Measurements from ENCODE around the gene SNCB.
A peak's percentile ranks its signal among the peaks of the same experiment; 100 is the strongest.

SNCB gene

GRCh38 chr5:176661676-176662075 is 31.3 kb upstream of the SNCB start:
- no peak overlapping the region for H3K4me3 ChIP-seq (ENCODE audit: low read depth, low read length)

DNA sequence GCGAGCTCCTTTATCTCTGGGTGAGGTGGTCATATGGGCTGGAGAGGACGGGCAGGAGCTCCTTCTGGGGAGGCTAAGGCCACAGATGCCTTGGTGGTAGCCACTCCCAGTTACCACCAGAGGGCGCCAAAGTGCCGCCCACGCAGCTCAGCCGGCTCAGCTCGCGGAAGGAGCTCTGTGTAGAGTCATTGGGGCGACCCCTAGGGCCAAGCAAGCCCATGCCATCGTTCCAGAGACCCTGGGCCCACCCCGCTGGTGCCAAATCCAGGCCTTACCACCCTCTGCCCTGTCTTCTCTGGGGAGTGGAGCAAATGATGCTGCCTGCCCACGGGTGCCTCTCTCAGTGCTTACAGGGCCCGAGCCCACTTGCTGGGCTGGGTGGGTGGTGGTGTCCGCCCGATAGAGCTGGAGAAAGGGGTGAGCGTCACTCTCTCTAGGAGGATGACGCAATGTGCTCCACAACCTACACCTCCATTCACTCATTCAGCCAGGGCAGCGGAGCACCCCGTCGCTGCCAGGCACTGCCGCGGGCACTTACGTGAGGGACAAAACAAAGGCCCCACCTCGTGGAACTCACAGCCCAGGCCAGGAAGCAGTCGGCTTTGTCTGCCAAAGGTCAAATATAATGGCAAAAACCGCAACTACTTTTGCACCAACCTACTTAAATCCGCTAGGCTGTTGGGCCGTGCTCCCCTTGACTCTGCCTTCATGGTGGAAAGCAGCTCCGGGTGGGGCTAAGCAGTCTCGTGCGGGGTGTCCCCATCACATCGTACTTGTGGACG is 30.7 kb upstream of the SNCB start:
- H3K4me3 ChIP-seq (ENCODE audit: low read depth, low read length): no peak overlapping the region

DNA sequence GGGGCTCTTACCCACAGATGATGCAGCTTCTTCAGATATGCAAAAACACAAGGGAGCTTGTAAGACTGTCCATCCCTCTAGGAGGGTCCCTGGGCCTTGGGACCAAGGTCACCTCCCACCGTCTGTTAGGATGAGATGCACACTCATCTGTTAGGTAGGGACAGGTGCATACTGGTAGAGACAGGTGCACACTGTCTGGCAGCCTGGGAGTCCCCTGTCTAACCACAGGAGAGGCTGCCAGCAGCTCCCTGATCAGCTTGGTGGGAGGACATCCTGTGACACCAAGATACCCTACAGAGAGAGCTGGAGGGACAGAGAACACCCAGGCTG is 30.2 kb upstream of the SNCB start:
- no peak overlapping the region for H3K4me3 ChIP-seq (ENCODE audit: low read depth, low read length)

DNA sequence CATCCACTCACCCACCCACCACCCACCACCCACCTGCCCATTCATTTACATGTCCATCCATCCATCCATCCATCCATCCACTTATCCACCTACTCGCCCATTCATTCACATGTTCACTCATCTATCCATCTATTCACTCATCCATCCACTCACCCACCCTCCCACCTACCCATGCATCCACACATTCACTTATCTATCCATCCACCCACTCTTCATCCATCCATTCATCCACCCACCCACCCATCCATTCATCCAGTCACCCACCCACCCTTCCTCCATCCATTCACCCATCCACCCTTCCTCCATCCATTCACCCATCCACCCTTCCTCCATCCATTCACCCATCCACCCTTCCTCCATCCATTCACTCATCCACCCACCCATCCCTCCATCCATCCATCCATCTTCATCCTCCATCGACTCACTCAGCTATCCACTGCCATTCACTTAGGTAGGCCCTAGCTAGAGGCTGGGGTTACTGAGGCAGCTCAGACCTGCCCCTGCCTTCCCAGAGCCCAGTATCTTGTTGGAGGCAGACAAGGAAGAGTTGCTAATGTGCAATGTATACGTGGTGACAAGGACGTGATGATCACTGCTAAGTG is 29.6 kb upstream of the SNCB start:
- H3K4me3 ChIP-seq (ENCODE audit: low read depth, low read length): no peak overlapping the region

DNA sequence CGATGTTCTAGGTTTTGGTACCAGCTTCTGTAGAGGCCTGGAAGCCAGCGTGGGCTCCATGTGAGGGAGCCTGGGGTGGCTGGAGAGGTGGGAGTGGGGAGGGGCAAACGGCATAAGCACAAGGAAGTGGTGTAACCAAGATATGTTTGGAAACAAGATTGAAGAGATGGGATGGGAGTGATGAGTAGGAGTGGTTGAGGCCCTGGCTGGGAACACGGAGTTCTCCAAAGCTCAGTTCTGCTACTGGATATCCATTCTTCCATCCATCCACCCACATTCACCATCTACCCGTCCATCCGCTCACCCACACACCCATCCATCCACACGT is 29.1 kb upstream of the SNCB start:
- no peak overlapping the region for H3K4me3 ChIP-seq (ENCODE audit: low read depth, low read length)

DNA sequence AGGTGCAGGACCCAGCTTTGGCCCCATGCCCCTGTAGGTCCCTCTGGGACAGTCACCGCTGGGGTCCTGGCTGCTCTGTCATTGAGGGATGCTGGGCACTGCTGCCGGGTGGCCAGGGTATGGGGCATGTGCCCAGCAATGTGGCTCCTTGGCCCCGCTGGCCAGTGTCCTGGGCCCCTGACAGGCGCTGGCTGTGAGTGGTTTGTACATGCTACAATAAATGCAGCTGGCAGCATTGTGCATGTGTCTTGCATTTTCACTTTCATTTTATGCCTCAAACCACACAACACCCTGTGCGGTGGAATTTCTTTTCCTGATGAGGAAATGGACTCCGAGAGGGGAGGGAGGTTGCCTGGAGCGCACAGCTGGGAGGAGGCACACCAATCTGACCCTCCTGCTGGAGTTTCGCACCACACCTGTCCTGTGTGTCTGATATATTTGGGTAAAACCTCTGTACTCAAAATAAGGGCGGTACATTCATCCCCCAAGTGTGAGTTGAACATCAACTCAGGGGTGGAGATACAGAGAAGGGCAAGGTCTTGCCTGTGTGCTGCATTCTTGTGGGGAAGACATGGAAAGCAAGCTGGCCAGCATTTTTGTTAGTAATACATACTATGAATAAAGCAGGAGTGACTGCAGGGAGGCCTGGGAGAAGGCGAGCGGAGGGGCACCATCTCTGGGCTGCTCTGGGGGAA is 28.6 kb upstream of the SNCB start:
- no peak overlapping the region for H3K4me3 ChIP-seq (ENCODE audit: low read depth, low read length)

DNA sequence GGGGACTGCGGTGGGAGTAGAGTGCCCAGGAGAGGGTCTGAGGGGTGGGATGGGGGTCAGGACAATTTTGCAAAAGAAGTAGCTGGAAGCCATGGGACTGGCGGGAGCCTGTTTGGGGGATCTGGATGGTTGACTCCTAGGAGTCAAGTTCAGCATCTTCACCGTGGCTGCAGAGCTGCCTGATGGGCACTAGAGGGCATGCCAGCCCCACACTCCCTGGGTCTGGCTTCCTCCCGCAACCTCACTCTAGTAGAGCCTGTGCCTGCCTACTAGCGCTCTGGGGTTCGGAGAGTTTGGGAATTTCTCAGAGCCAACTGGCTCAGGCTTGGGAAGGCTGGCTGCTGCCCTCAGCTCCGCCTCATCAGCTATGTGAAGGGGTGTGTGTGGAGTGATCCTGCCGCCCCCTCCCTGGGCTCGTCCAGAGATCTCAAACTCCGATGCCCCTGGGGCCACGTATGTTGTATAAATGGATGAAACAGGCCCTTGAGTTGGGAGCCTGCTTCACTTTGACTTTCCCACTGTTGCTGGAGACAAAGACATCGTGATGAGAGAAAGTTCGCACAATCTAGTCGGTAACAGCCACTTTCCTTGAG is 27.8 kb upstream of the SNCB start:
- H3K4me3 ChIP-seq (ENCODE audit: low read depth, low read length): no peak overlapping the region

DNA sequence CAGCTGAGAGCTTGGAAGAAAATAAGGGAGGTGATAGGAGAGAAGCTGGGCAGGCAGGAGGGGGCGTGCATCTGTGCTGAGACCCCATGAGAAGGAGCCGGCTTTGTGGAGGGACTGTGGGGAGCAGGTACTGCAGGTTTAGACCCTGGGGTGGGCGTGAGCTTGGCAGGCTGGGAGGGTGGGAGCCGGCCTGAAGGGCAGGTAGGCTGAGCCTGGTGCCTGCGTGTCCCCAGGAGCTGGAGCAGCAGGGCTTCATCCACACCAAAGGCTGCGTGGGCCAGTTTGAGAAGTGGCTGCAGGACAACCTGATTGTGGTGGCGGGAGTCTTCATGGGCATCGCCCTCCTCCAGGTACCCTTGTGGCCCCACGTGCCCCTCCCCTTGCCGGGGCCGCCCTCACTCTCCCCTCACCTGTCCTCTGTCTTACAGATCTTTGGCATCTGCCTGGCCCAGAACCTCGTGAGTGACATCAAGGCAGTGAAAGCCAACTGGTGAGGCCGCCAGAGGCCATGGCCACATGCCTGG is 26.2 kb upstream of the SNCB start:
- H3K4me3 ChIP-seq (ENCODE audit: low read depth, low read length): no peak overlapping the region

- no peak overlapping the region for H3K4me3 ChIP-seq (ENCODE audit: low read depth, low read length)
These were observed 24.5 kb upstream of the SNCB start for GRCh38 chr5:176654856-176655255.

DNA sequence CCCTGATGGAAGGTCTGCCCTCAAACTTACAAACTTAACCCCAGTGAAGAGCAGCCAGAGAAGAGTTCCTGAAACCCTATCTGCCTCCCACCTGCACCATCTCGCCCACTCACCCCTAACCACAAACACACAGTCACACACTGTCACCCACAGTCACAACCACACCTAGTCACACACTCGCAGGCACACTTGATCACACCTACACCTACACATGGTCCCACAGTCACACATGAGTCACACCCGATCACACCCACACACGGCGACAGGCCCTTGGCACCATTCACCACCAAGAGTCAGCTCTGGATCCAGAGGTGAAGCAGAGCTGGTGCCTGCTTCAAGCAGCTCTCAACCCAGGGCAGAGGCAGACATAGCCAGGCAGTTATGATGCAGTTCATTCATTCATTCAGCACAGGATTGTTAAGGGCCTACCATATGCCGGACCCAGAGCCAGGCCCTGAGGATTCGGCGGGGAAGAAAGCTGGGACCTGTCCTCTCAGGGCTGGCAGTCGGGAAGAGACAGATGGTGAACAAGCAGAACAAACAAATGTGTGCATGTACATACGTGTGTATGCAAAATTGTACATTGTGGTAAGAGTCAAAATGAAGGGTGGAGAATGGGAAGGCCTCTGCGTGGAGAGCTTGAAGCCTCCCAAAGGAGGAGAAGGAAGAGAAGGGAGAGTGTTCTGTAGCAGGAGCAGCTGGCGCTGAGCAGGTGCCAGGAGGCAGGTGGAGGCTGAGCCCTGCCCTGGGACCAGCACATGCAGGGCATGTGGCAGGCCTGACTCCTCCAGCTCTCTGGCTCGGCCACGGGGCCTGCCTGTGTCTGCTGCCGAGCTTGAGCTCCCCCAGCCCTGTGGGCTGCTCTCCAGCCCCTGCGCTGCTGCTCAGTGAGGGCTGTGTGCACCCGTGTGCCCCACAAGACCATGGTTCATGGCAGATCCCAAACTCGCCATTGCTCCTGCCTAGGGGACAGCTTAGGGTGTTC is 23.4 kb upstream of the SNCB start:
- H3K4me3 ChIP-seq (ENCODE audit: low read depth, low read length): no peak overlapping the region

- no peak overlapping the region for H3K4me3 ChIP-seq (ENCODE audit: low read depth, low read length)
These were observed 21.8 kb upstream of the SNCB start for GRCh38 chr5:176652136-176652535.

GRCh38 chr5:176651472-176651980 is 21.2 kb upstream of the SNCB start:
- no peak overlapping the region for H3K4me3 ChIP-seq (ENCODE audit: low read depth, low read length)

GRCh38 chr5:176650354-176650884 is 20.1 kb upstream of the SNCB start:
- no peak overlapping the region for H3K4me3 ChIP-seq (ENCODE audit: low read depth, low read length)

DNA sequence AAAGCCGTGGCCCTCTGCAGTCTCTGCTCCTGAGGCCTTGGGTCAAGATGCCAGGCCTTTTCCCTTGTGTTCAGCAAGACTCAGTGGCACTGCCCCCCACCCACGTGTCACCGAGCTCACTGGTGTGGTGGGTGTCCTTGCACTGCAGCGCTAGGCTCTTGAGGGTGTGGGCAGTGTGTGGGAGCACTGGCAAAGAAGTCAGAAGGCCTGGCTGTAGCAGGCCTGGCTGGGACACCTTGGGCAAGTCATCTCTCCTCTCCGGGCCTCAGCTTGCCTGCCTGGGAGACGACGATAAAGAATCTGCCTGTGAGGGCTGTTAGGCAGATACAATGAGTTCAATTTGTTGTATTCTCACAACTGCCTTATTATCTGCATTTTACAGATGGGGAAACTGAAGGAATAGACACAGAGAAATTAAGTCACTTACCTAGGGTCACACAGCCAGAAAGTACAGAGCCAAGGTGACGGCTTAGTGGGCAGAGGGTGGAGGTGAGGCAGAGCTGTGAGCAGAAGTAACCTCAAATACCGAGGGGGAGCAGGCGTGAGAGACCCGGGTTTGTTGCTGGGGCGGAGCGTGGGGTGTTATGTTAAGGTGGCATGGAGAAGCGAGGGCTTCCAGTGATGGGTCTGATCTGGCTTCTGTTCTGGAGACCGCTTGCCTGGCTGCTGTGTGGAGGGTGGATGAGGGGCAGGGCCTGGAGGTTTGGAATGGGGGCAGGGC is 18.3 kb upstream of the SNCB start:
- H3K4me3 ChIP-seq (ENCODE audit: low read depth, low read length): no peak overlapping the region

DNA sequence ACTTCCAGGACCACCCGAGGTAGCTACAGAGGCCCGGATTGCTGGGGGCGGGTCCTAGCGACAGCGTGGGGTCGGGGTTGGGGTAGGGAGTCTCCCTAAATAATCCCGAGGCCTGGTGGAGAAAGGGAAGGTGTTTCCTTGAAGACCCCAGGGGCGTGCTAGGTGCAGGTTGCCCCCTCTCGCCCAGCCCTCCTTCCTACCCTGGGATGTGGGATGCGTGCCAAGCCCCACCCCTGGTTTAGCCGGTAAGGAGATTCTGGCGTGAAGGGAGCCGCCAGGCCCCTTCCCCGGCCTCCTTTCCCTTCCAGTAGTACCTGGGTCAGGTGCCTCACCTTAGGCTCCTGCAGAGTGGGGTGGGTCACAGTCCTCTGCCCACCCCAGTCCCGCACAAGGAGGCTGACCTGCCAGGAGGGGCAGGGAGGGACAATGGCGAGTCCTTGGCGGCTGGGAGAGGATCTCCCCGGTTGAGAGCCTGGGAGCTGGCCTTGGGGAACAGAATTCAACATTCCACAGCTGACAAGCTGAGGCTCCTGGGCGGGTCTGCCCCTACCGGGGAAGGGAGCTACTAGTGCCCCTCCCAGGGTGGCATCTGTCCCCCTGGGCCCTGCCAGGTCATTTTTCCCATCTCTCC is 17.6 kb upstream of the SNCB start:
- peak overlapping the region; percentile 66 for H3K4me3 ChIP-seq (ENCODE audit: low read depth, low read length)

- peak within 1 kb of the TSS; percentile 66 for H3K4me3 ChIP-seq (ENCODE audit: low read depth, low read length)
These were observed 16.9 kb upstream of the SNCB start, which contains the start of gene TSPAN17 for GRCh38 chr5:176647030-176647842. Gene TSPAN17 (plus strand): TSS chr5:176647484. CDS start chr5:176647616, 132 bp downstream.

GRCh38 chr5:176646707-176647029 is 16.3 kb upstream of the SNCB start:
- no peak overlapping the region for H3K4me3 ChIP-seq (ENCODE audit: low read depth, low read length)

- no peak overlapping the region for H3K4me3 ChIP-seq (ENCODE audit: low read depth, low read length)
These were observed 15.8 kb upstream of the SNCB start for GRCh38 chr5:176646049-176646706.
